Superior temporal gyrus (tissue), 1 donor: ENCODE data around the gene SLC6A7.

ENCODE experiments used
- DNase-seq: peaks from one replicate; pipeline ENCODE4 v3.0.0-alpha.2; 2016; ENCODE audit errors: extremely low spot score

SLC6A7 gene

GRCh38 chr5:150155258-150156026 is 34.4 kb upstream of the SLC6A7 start, which contains the start of gene PDGFRB:
TSS of gene PDGFRB (minus strand) at chr5:150155845. CDS start at chr5:150137047, 18,798 bp downstream.
- DNase-seq, result peak; percentile 66

- no peak for DNase-seq
Observed at GRCh38 chr5:150156027-150156368, 33.9 kb upstream of the SLC6A7 start.

GRCh38 chr5:150156540-150156939 is 33.3 kb upstream of the SLC6A7 start:
- DNase-seq, result no peak

- no peak for DNase-seq
Observed at GRCh38 chr5:150157168-150157567, 32.7 kb upstream of the SLC6A7 start.

- DNase-seq, result no peak
Observed at GRCh38 chr5:150158170-150158949, 31.5 kb upstream of the SLC6A7 start.

- DNase-seq, result no peak
Observed at GRCh38 chr5:150159031-150159430, 30.8 kb upstream of the SLC6A7 start.

- DNase-seq, result no peak
Observed at GRCh38 chr5:150159741-150160179, 30.1 kb upstream of the SLC6A7 start.

- DNase-seq, result no peak
Observed at GRCh38 chr5:150160448-150161081, 29.3 kb upstream of the SLC6A7 start.

- peak; percentile 86 for DNase-seq
Observed at GRCh38 chr5:150161242-150162141, 28.4 kb upstream of the SLC6A7 start.

GRCh38 chr5:150162142-150162513 is 27.7 kb upstream of the SLC6A7 start:
- no peak for DNase-seq

GRCh38 chr5:150163035-150163434 is 26.8 kb upstream of the SLC6A7 start:
- DNase-seq, result no peak

- no peak for DNase-seq
Observed at GRCh38 chr5:150163547-150164059, 26.3 kb upstream of the SLC6A7 start.

GRCh38 chr5:150164211-150164980 is 25.5 kb upstream of the SLC6A7 start:
- DNase-seq, result no peak

- DNase-seq, result no peak
Observed at GRCh38 chr5:150166037-150166649, 23.7 kb upstream of the SLC6A7 start.

GRCh38 chr5:150166650-150167511 is 23.0 kb upstream of the SLC6A7 start, which contains the start of gene CDX1:
TSS of gene CDX1 (plus strand) at chr5:150166778. CDS start at chr5:150166877, 99 bp downstream.
- DNase-seq, result no peak

GRCh38 chr5:150167512-150167850 is 22.4 kb upstream of the SLC6A7 start:
- no peak for DNase-seq

GRCh38 chr5:150167908-150168307 is 22.0 kb upstream of the SLC6A7 start:
- no peak for DNase-seq

GRCh38 chr5:150168864-150169263 is 21.0 kb upstream of the SLC6A7 start:
- no peak for DNase-seq

- DNase-seq, result no peak
Observed at GRCh38 chr5:150172145-150172544, 17.7 kb upstream of the SLC6A7 start.
